NCI-H2196 treated with DMSO at 0.1 percent for 48 hours (cell line): ENCODE data around the gene KRTAP4-5.
"Not testable (repeated sequence)": the region's sequence is repeated elsewhere in the genome, so short reads cannot be mapped to it uniquely, and the experiment has no call there.

ENCODE experiments used
- DNase-seq: peaks from one replicate; lab custom pipeline; 2025; ENCODE audit not compliant: unreplicated experiment; lab: John Stamatoyannopoulos, UW

Gene KRTAP4-5

GRCh38 chr17:41111151-41111885, 38.3 kb downstream of the KRTAP4-5 start:
- no peak for DNase-seq

GRCh38 chr17:41108728-41109386, 40.8 kb downstream of the KRTAP4-5 start:
- DNase-seq, result not testable (repeated sequence)

GRCh38 chr17:41107941-41108450, 41.6 kb downstream of the KRTAP4-5 start:
- DNase-seq, result no peak

- not testable (repeated sequence) for DNase-seq
These were observed 44.3 kb downstream of the KRTAP4-5 start, which contains the start of gene KRTAP4-9 for GRCh38 chr17:41105347-41105746. TSS of gene KRTAP4-9 (plus strand) at chr17:41105389. CDS start at chr17:41105389, 0 bp downstream.

- DNase-seq, result not testable (repeated sequence)
These were observed 45.1 kb downstream of the KRTAP4-5 start for GRCh38 chr17:41104386-41105038.

- DNase-seq, result no peak
These were observed 45.7 kb downstream of the KRTAP4-5 start for GRCh38 chr17:41103896-41104295.

- DNase-seq, result no peak
These were observed 47.9 kb downstream of the KRTAP4-5 start, which contains the start of gene KRTAP4-16 for GRCh38 chr17:41101586-41102259. TSS of gene KRTAP4-16 (minus strand) at chr17:41102209. CDS start at chr17:41102209, 0 bp downstream.

GRCh38 chr17:41099682-41100480, 49.7 kb downstream of the KRTAP4-5 start:
- DNase-seq, result not testable (repeated sequence)
